Thoracic aorta (tissue), 2 donors: ENCODE data around the gene SURF4. TPM values are rescaled to one million over a fixed set of nuclear protein-coding genes. Genes with fewer than 3 reads are reported as not detected.

Source experiments
- ATAC-seq: fragments of 150-250 bp; one replicate; pipeline ENCODE4 v1.8.0; 2017; ENCODE audit warnings: low read depth; ENCODE audit not compliant: insufficient number of reproducible peaks, low FRiP score
- DNase-seq: peaks from one replicate; pipeline ENCODE4 v3.0.0-alpha.2; 2020; ENCODE audit warnings: low spot score
- H3K27ac ChIP-seq, 2 donors: fragments of 200-600 bp; sonication (generic); 1 replicate in 1 of 2; 2 replicates in 1 of 2; pipeline ENCODE4 v1.5.1; 2016; ENCODE audit warnings: mild to moderate bottlenecking in 2 of 2, moderate library complexity in 2 of 2
- H3K27me3 ChIP-seq: fragments of 200-600 bp; sonication (generic); replicated peaks from 2 replicates; pipeline ENCODE4 v1.6.0; 2016; ENCODE audit warnings: mild to moderate bottlenecking; ENCODE audit not compliant: insufficient read depth
- H3K36me3 ChIP-seq: fragments of 200-600 bp; sonication (generic); one replicate; pipeline ENCODE4 v1.5.1; 2016
- H3K4me1 ChIP-seq, 2 donors: fragments of 200-600 bp; sonication (generic); 1 replicate in 1 of 2; 2 replicates in 1 of 2; pipeline versions ENCODE4 v1.5.1 to v1.6.0; 2016; ENCODE audit warnings: low read depth in 2 of 2, mild to moderate bottlenecking in 1 of 2; ENCODE audit not compliant: control insufficient read depth in 1 of 2
- H3K4me3 ChIP-seq: fragments of 200-600 bp; sonication (generic); 2 replicates; pipeline ENCODE4 v1.5.1; 2016; ENCODE audit warnings: mild to moderate bottlenecking
- H3K9me3 ChIP-seq: fragments of 200-600 bp; sonication (generic); 2 replicates; pipeline ENCODE4 v1.5.1; 2016
- CTCF ChIP-seq: fragments of 200-600 bp; sonication (generic); IDR thresholded peaks from one replicate; pipeline ENCODE4 v1.5.1; 2019; ENCODE audit warnings: antibody characterized with exemption
- total RNA-seq, 2 donors: library from RNA; depleted of rRNA; stranded (reverse); fragments of >200 nt; gene quantifications; one replicate each; pipeline versions ENCODE4 v1.1.0 to v1.2.3, GENCODE V29; 2016

SURF4 gene
- total RNA-seq = 100 to 1,000 TPM; 152 to 154 TPM

- ATAC-seq (peak; percentile 91), DNase-seq (peak; percentile 85)
- Histone ChIP-seq H3K27me3 (no peaks in the 10 kb centered on the region), H3K4me3 (peak within 1 kb of the TSS; percentile 92), H3K4me1 (peaks cover 33 to 42% of the 10 kb centered on the region in 2 donors), H3K27ac (peak within 1 kb of the TSS; percentile 90 to 95), H3K9me3 (no peaks in the 10 kb centered on the region), H3K36me3 (peaks cover 4% of the 10 kb centered on the region)
- TF ChIP-seq CTCF = peak; percentile 12
Measured at GRCh38 chr9:133375724-133376654, at the start of gene SURF4, which contains the start of gene STKLD1. Gene SURF4 (minus strand): TSS chr9:133376060. CDS start chr9:133375969, 91 bp downstream. Gene STKLD1 (plus strand): TSS chr9:133376366. CDS start chr9:133376474, 108 bp downstream.

- DNase-seq (no peak), ATAC-seq (no peak)
- no peaks in the 10 kb centered on the region for H3K27me3 ChIP-seq
- H3K27ac ChIP-seq = no peak overlapping the region
- no peak overlapping the region for H3K4me3 ChIP-seq
- no peaks in the 10 kb centered on the region for H3K36me3 ChIP-seq
- TF ChIP-seq CTCF = no peak
- no peaks in the 10 kb centered on the region for H3K9me3 ChIP-seq
- no peaks in the 10 kb centered on the region for H3K4me1 ChIP-seq
Measured at GRCh38 chr9:133425049-133425632, 49.3 kb upstream of the SURF4 start.

- ATAC-seq = no peak
Measured at GRCh38 chr9:133424187-133424586, 48.3 kb upstream of the SURF4 start.

GRCh38 chr9:133423216-133423615 is 47.4 kb upstream of the SURF4 start:
- TF ChIP-seq CTCF = no peak
- Histone ChIP-seq H3K9me3 (no peaks in the 10 kb centered on the region), H3K27me3 (no peaks in the 10 kb centered on the region), H3K27ac (no peak overlapping the region), H3K4me1 (no peaks in the 10 kb centered on the region), H3K4me3 (no peak overlapping the region), H3K36me3 (no peaks in the 10 kb centered on the region)
- ATAC-seq (no peak), DNase-seq (no peak)

More at GRCh38 chr9:133424187-133424586, 48.3 kb upstream of the SURF4 start:
- H3K27me3 ChIP-seq = no peaks in the 10 kb centered on the region
- no peaks in the 10 kb centered on the region for H3K4me1 ChIP-seq
- no peak overlapping the region for H3K27ac ChIP-seq
- no peak overlapping the region for H3K4me3 ChIP-seq
- H3K9me3 ChIP-seq = no peaks in the 10 kb centered on the region
- no peak for DNase-seq
- TF ChIP-seq CTCF = no peak
- no peaks in the 10 kb centered on the region for H3K36me3 ChIP-seq
